Femur (tissue), 1 donor: ENCODE measurements around the gene NCF2.

Experiments used
- DNase-seq: peaks from one replicate; pipeline ENCODE4 v3.0.0-alpha.2; 2017

The NCF2 gene

GRCh38 chr1:183548116-183548515 lies 42.1 kb downstream of the NCF2 start:
- no peak for DNase-seq

DNA sequence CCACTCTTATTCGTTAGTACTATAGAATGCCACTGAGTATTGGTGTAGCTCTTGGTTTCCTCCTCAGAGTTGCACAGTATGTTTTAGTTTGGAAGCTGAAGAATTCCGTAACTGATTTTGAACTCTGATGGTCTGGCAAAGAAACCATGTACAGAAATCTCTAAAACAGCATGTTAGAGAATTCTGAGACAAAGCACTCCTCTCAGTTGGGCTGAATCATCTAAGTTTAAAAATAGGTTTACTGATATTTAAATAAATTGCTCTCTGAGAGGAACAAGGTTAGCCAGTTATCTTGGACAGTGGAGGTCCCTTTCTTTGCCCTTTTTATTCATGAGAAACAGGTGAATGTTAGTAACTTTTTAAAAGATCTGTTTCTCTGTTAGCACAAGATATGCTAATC lies 43.8 kb downstream of the NCF2 start:
- no peak for DNase-seq

DNA sequence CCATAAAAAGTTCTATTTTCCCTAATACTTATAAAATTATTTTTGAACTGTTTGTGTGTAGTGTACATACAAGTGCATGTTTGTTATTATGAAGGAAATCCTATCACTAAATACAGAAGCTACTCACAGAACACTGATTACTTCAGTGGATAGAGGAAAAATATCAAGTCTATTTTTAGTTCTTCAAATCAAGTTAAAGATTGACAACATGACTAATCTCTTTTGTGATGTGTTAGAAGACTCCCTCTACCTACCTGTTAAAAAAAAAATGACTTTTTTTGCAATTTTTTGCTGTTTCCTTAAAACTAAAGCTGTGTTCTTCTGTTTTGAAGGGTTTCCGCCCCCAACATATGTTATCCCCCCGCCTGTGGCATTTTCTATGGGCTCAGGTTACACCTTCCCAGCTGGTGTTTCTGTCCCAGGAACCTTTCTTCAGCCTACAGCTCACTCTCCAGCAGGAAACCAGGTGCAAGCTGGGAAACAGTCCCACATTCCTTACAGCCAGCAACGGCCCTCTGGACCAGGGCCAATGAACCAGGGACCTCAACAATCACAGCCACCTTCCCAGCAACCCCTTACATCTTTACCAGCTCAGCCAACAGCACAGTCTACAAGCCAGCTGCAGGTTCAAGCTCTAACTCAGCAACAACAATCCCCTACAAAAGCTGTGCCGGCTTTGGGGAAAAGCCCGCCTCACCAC lies 45.5 kb downstream of the NCF2 start:
- no peak for DNase-seq

DNA sequence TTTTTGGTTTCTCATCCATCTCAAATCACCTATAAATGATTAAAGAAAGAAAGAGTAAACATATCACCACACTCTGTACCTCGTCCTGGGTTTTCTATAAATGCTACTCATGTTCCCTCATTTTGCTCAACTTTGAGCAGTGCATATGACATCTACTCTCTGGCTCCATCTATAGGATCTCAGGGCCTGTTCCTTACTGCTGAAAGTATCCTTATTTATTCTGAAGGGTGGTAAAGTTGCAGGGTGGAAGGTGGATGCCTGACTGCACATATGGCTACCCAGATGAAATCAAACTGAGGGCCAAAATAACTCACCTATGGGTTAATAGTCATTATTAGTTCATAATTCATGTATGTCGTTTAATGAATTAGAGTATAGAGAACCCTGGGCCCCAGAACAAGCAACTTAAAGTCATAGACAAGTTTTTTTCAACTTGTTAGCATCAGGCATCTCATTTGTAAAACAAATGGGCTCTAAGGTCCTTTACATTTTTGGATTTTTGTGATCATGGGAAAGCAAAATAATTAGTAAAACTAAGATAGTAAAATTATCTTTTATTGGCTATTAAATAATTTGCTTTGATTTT lies 46.5 kb downstream of the NCF2 start:
- DNase-seq = no peak

DNA sequence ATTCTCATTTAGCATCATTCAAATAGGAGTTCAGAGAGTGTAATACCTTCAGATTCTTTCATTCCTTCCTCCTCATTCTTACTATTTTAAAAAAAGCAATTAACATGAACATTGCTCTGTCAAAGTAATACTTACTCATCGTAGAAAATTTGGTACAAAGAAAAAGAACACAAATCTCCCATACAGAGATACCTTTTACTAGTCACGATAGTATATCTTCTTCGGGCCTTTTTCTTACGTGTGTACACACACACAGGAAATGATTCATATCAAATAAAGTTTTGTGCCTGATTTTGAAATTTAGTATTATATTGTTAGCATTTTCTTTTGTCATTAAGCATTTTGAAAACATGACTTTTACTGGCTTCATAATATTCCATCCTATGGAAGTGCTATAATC lies 52.9 kb downstream of the NCF2 start:
- DNase-seq = no peak

DNA sequence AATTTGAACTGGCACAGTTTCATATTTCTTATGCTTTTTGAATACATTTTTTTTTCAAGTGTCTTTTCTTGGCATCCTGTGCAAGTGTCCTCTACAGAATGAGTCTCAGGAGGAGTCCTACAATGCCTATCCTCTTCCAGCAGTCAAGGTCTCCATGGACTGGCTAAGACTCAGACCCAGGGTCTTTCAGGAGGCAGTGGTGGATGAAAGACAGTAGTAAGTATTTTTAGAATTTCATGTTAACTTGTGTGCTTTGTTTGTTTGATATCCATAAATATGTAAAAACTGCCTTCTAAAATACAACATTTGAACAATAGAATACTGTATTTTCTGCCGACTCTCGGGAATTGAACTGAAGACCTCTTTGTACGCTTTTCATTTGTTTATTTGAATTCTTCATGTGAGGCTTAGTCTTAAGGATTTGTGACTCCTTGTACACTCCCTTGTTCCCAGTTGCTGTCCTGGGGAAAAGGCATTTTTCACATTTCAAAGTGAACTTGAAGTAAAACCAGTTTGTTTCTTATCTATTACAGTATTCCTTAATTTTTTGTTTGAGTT lies 56.6 kb downstream of the NCF2 start:
- DNase-seq = no peak

DNA sequence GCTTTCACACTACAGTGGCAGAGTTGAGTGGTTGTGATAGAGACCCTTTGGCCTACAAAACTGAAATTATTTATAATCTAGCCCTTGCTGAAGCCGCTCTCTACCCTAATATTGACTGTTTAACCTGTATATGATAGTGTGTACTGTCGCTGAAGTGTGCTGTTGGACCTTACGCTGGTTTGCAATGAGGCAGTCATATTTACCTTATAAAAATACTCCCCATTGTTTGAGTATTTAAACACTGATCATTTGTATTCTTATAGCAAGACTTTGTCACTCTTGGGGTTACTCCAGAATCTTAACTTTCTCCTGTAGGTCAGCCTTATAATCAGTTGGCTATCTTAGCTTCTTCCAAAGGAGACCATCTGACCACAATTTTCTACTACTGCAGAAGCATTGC lies 61.7 kb downstream of the NCF2 start:
- no peak for DNase-seq

DNA sequence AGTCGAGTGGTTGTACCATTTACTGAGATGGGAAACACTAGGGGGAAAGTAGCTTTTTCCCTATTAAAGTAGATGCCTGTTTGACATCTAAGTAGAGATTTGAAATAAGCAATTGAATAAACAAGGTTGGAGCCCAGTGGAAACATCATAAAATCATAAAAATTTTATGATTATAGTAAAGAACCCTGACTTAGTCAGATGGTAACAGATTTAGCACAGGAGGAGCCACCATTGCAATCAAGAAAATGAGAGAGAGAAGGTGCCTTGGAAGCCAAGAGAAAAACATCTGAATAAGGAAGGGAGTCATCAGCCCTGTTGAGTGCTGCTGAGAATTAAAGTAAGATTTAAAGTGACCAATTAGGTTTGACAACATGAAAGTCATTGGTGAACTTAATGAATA lies 68.2 kb downstream of the NCF2 start:
- DNase-seq = no peak

GRCh38 chr1:183520379-183520778 lies 69.9 kb downstream of the NCF2 start:
- no peak for DNase-seq

GRCh38 chr1:183517401-183517800 lies 72.9 kb downstream of the NCF2 start:
- DNase-seq = no peak

DNA sequence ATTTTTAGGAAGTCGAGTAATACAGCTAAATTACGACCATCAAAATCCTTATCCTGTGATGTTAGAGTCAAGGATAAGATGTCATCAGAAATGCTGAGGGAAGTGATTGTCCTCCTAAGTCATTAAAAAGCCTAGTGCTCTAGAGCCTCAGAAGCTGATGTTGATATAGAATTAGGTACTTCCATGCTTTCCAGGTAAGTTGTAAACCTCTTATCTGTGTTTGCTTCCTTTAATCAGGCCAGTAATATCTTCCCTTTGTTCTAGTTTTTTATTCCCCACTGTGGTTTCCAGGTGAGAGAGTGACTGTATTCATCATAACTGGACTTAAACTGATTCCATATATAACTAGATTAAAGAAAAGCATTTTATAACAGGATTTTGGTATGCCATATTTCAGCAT lies 73.5 kb downstream of the NCF2 start:
- no peak for DNase-seq

GRCh38 chr1:183515002-183515689 lies 75.1 kb downstream of the NCF2 start:
- DNase-seq = no peak

DNA sequence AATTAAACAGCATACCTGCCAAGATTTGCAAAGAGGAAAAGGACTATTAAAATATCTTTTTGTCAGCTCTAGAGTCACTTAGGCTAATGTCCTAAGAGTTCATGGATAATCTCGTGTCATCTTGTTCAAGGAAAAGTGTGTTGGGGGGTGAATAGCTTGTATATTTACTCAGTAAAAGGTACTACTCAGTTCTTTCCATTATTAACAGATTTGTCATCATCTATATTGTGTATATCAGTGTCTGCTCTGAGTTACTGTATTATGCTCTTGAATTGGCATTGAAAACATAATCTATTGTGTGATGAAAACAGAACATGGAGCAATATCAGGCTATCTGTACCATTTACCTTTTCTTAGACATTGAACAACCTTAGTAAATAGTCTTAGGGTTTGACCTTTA lies 76.0 kb downstream of the NCF2 start:
- DNase-seq = no peak

DNA sequence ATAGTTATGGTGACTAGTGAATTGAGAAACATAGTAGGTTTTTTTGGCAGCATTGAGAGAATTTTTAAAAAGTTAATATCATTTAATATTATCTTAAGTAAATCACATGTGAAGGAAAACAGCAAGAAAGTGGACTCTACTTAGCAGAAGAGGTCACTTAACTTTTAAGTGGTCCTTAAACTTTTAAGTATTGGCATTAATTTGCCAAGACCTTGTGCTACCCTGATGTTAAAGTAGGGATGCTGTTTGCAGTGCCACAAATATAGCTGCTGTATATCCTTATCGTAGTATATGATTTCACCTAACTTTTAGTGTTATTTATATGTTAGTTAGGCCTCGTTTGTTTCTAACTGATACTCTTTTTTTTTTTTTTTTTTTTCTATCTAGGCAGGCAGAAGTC lies 77.8 kb downstream of the NCF2 start:
- DNase-seq = no peak

GRCh38 chr1:183508694-183509093 lies 81.6 kb downstream of the NCF2 start:
- no peak for DNase-seq

DNA sequence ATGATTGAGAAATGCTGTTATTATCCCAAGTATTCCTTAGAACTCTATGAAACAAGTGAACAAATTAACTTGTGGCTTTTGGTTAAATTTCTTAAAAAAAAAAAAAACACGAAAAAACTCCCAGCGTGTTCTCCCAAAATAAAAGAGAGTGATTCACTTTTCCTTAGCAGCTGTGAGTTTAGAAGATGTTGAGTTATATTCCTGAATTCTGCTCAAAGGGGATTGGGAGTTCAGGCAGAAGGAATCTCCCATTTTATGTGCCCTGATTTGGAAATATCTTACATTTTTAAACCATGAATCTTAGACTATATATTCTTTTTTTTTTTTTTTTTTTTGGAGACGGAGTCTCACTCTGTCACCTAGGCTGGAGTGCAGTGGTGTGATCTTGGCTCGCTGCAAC lies 83.7 kb downstream of the NCF2 start:
- no peak for DNase-seq
